Adrenal gland (tissue), 12 donors: Measurements from ENCODE around the gene C12orf42. TPM values are rescaled to one million over a fixed set of nuclear protein-coding genes. Genes with fewer than 3 reads are reported as not detected.

Source experiments
- DNase-seq, 7 donors: peaks; one replicate each; pipeline ENCODE4 v3.0.0-alpha.2; 2019 to 2020
- H3K27ac ChIP-seq, 5 donors: fragments of 200-600 bp; sonication (generic) in 4 of 5; 1 replicate in 3 of 5; 2 replicates in 2 of 5; pipeline versions ENCODE4 v1.5.1 to v1.8.0; 2016 to 2020; ENCODE audit warnings: mild to moderate bottlenecking in 1 of 5
- H3K27me3 ChIP-seq: fragments of 200-600 bp; 2 replicates; pipeline ENCODE4 v1.8.0; 2021
- H3K36me3 ChIP-seq, 2 donors: fragments of 200-600 bp; replicated peaks in 1 of 2; 1 replicate in 1 of 2; 2 replicates in 1 of 2; pipeline versions ENCODE4 v1.5.1 to v1.8.0; 2018 to 2022
- H3K4me1 ChIP-seq, 2 donors: fragments of 200-600 bp; replicated peaks in 1 of 2; 1 replicate in 1 of 2; 2 replicates in 1 of 2; pipeline versions ENCODE4 v1.5.1 to v1.8.0; 2018 to 2021
- H3K4me3 ChIP-seq, 4 donors: fragments of 200-600 bp; sonication (generic) in 3 of 4; one replicate each; pipeline ENCODE4 v1.5.1; 2016 to 2018
- H3K9me3 ChIP-seq, 3 donors: fragments of 200-600 bp; sonication (generic) in 1 of 3; replicated peaks in 1 of 3; 1 replicate in 2 of 3; 2 replicates in 1 of 3; pipeline versions ENCODE4 v1.5.1 to v1.8.0; 2016 to 2021
- CTCF ChIP-seq, 6 experiments: fragments of 450-650 bp in 4 of 6; fragments of 200-600 bp in 2 of 6; sonication (generic) in 1 of 6; IDR thresholded peaks; 1 replicate in 5 of 6; 2 replicates in 1 of 6; pipeline versions ENCODE4 v1.5.1 to v1.8.0; 2016 to 2021; ENCODE audit warnings: antibody characterized with exemption in 6 of 6, mild to moderate bottlenecking in 2 of 6, moderate library complexity in 1 of 6
- POLR2A ChIP-seq, 2 donors: fragments of 450-650 bp; IDR thresholded peaks; one replicate each; pipeline ENCODE4 v1.6.1; 2017; ENCODE audit warnings: antibody characterized with exemption in 2 of 2, mild to moderate bottlenecking in 2 of 2, moderate library complexity in 1 of 2
- WGBS, 4 donors: extraction: QIAGEN DNeasy Blood & Tissue Kit in 2 of 4; methylation state at CpG; one replicate each; pipeline versions ENCODE4 v1.1.5 to v1.1.7; 2013 to 2017; 5-methylcytosine and 5-hydroxymethylcytosine counted together
- intact Hi-C, 2 donors: fragments of 100-400 bp; cut with DNase I; formaldehyde crosslinking; loops; one replicate each; pipeline versions ENCODE4 v1.14.1 to v1.15.0; 2022 to 2023
- polyA plus RNA-seq, 3 donors: library from polyadenylated mRNA; stranded (reverse); fragments of 200-250 nt in 2 of 3; fragments of 350-450 nt in 1 of 3; fragmentation: Illumina TruSeq in 1 of 3; extraction: RNeasy Lipid Tissue Mini Kit (QIAGEN cat#74804) in 1 of 3; gene quantifications; one replicate each; pipeline ENCODE4 v1.2.3, GENCODE V29; 2013 to 2014
- total RNA-seq, 9 donors: library from RNA; depleted of rRNA in 4 of 9; stranded (reverse); fragments of >200 nt in 4 of 9; fragments of 120-200 nt in 1 of 9; fragmentation: NEBNext Ultra II Directional in 1 of 9; extraction: Animal tissue kit (Norgen Biotek cat#: 25700) in 1 of 9; gene quantifications; one replicate each; pipeline versions ENCODE4 v1.1.0 to v1.2.4, GENCODE V29; 2013 to 2023
- donor health status: healthy with polysubstance abuse.
- donor health status: Bipolar disorder and iron deficiency.
- donor health status: DM: yes; HTN: yes; CAD: no.
- donor health status: DM: no; HTN: no; CAD: no.
- donor health status: DM: no; HTN: no; CAD: no.
- donor health status: DM: yes; HTN: yes; CAD: no.

C12orf42 gene
- total and polyA plus RNA-seq, 12 donors = 0.07 TPM; not detected in 11

- DNase-seq = no peak
- no peak overlapping the region for H3K4me3 ChIP-seq
- H3K36me3 ChIP-seq = no peaks in the 10 kb centered on the region
- H3K27ac ChIP-seq = no peak overlapping the region
- no peaks in the 10 kb centered on the region for H3K4me1 ChIP-seq
- no peaks in the 10 kb centered on the region for H3K9me3 ChIP-seq
- TF ChIP-seq POLR2A (IDR thresholded peaks at IDR 0.05) (no peak), CTCF (IDR thresholded peaks at IDR 0.05) (no peak)
- no peaks in the 10 kb centered on the region for H3K27me3 ChIP-seq
- intact Hi-C loops = no loop called here
- 72 to 79% (median 78%) methylated on average over 3 of the region's 3 CpGs for WGBS, 4 donors
These were observed 182.9 kb downstream of the C12orf42 start for GRCh38 chr12:103312742-103313354.

- WGBS, 4 donors = 66 to 77% (median 68%) methylated on average over 5 of the region's 5 CpGs
- Histone ChIP-seq H3K36me3 (no peaks in the 10 kb centered on the region), H3K27ac (no peak overlapping the region), H3K4me3 (no peak overlapping the region), H3K27me3 (no peaks in the 10 kb centered on the region), H3K4me1 (no peaks in the 10 kb centered on the region), H3K9me3 (no peaks in the 10 kb centered on the region)
- no peak for TF ChIP-seq CTCF (IDR thresholded peaks at IDR 0.05)
- no peak for TF ChIP-seq POLR2A (IDR thresholded peaks at IDR 0.05)
- no peak for DNase-seq
- intact Hi-C loops = no loop called here
These were observed 185.1 kb downstream of the C12orf42 start for GRCh38 chr12:103310546-103311270.

GRCh38 chr12:103308396-103308795 is 187.4 kb downstream of the C12orf42 start:
- DNase-seq = no peak
- Histone ChIP-seq H3K27ac (no peak overlapping the region), H3K4me1 (no peaks in the 10 kb centered on the region), H3K27me3 (no peaks in the 10 kb centered on the region), H3K36me3 (no peaks in the 10 kb centered on the region), H3K4me3 (no peak overlapping the region), H3K9me3 (no peaks in the 10 kb centered on the region)
- TF ChIP-seq POLR2A (IDR thresholded peaks at IDR 0.05) = no peak
- no peak for TF ChIP-seq CTCF (IDR thresholded peaks at IDR 0.05)
- WGBS, 4 donors = 58 to 76% (median 67%) methylated on average over 1 of the region's 1 CpG
- intact Hi-C loops = no loop called here

- 76 to 85% (median 79%) methylated on average over 2 of the region's 2 CpGs for WGBS, 4 donors
- no peaks in the 10 kb centered on the region for H3K27me3 ChIP-seq
- TF ChIP-seq POLR2A (IDR thresholded peaks at IDR 0.05) (no peak), CTCF (IDR thresholded peaks at IDR 0.05) (no peak)
- H3K36me3 ChIP-seq = no peaks in the 10 kb centered on the region
- H3K4me1 ChIP-seq = no peaks in the 10 kb centered on the region
- intact Hi-C loops = no loop called here
- H3K4me3 ChIP-seq = no peak overlapping the region
- H3K9me3 ChIP-seq = no peaks in the 10 kb centered on the region
- H3K27ac ChIP-seq = no peak overlapping the region
- no peak for DNase-seq
These were observed 192.3 kb downstream of the C12orf42 start for GRCh38 chr12:103303484-103303883.
